ENCODE measurements around the gene ZMYND8.
"Not testable (repeated sequence)": the region's sequence is repeated elsewhere in the genome, so short reads cannot be mapped to it uniquely, and the experiment has no call there.

ZMYND8 gene

GRCh38 chr20:47282864-47283263 lies 73.6 kb downstream of the ZMYND8 start:
- no peak for FAIRE-seq

- FAIRE-seq = no peak
Observed at GRCh38 chr20:47281376-47281775, 75.1 kb downstream of the ZMYND8 start.

GRCh38 chr20:47280668-47281067 lies 75.8 kb downstream of the ZMYND8 start:
- no peak for FAIRE-seq

GRCh38 chr20:47280228-47280627 lies 76.3 kb downstream of the ZMYND8 start:
- FAIRE-seq = no peak

- FAIRE-seq = no peak
Observed at GRCh38 chr20:47278907-47279348, 77.6 kb downstream of the ZMYND8 start.

GRCh38 chr20:47277535-47277872 lies 79.0 kb downstream of the ZMYND8 start:
- not testable (repeated sequence) for FAIRE-seq

GRCh38 chr20:47276851-47277534 lies 79.5 kb downstream of the ZMYND8 start:
- no peak for FAIRE-seq

- no peak for FAIRE-seq
Observed at GRCh38 chr20:47276251-47276650, 80.2 kb downstream of the ZMYND8 start.

- no peak for FAIRE-seq
Observed at GRCh38 chr20:47275548-47275947, 81.0 kb downstream of the ZMYND8 start.

- peak; percentile 75 for FAIRE-seq
Observed at GRCh38 chr20:47274401-47275108, 81.9 kb downstream of the ZMYND8 start.

GRCh38 chr20:47273591-47274235 lies 82.8 kb downstream of the ZMYND8 start:
- no peak for FAIRE-seq

GRCh38 chr20:47272893-47273590 lies 83.5 kb downstream of the ZMYND8 start:
- FAIRE-seq = peak; percentile 79

GRCh38 chr20:47271046-47271615 lies 85.4 kb downstream of the ZMYND8 start:
- no peak for FAIRE-seq

GRCh38 chr20:47269309-47270165 lies 87.0 kb downstream of the ZMYND8 start:
- no peak for FAIRE-seq

- FAIRE-seq = no peak
Observed at GRCh38 chr20:47267621-47268020, 88.9 kb downstream of the ZMYND8 start.

GRCh38 chr20:47266847-47267515 lies 89.5 kb downstream of the ZMYND8 start:
- FAIRE-seq = no peak

GRCh38 chr20:47265984-47266383 lies 90.5 kb downstream of the ZMYND8 start:
- FAIRE-seq = no peak

GRCh38 chr20:47265214-47265613 lies 91.3 kb downstream of the ZMYND8 start:
- FAIRE-seq = no peak

GRCh38 chr20:47264137-47264769 lies 92.2 kb downstream of the ZMYND8 start:
- not testable (repeated sequence) for FAIRE-seq

GRCh38 chr20:47263465-47264084 lies 92.9 kb downstream of the ZMYND8 start:
- FAIRE-seq = no peak

GRCh38 chr20:47263080-47263464 lies 93.4 kb downstream of the ZMYND8 start:
- no peak for FAIRE-seq

Data from G401.6 (cell line).